H1 (cell line): ENCODE data around the gene SMS. TPM values are rescaled to one million over a fixed set of nuclear protein-coding genes. Genes with fewer than 3 reads are reported as not detected.

ENCODE experiments used
- CTCF ChIA-PET: fragments of 300-600 bp; sonication (Branson Sonifier 250); formaldehyde crosslinking; loops from one replicate; lab custom pipeline; 2021; ENCODE audit not compliant: partially characterized antibody; lab: Charles Lee
- POLR2A ChIA-PET: fragments of 300-600 bp; sonication (Branson Sonifier 250); formaldehyde crosslinking; loops from one replicate; lab custom pipeline; 2021; ENCODE audit warnings: inconsistent platforms; ENCODE audit not compliant: partially characterized antibody; lab: Charles Lee
- DNase-seq, 2 experiments: peaks; one replicate each; pipeline versions ENCODE4 v3.0.0 to v3.0.0-alpha.2; 2010 to 2022; ENCODE audit warnings: low spot score in 2 of 2, low read depth in 1 of 2, mixed read lengths in 1 of 2
- FAIRE-seq: peaks from 2 replicates; lab custom pipeline; 2011; peaks lifted over from hg19 to GRCh38; lab: Jason Lieb, UNC
- H2AFZ ChIP-seq: 2 replicates; pipeline ENCODE4 v1.8.1; 2012; ENCODE audit warnings: low read length, inconsistent platforms
- H2AK5ac ChIP-seq: 2 replicates; pipeline ENCODE4 v1.6.1; 2013; ENCODE audit warnings: low read depth, low read length
- H2BK120ac ChIP-seq: replicated peaks from 2 replicates; pipeline ENCODE3; 2013; ENCODE audit warnings: low read depth, low read length, inconsistent platforms
- H2BK12ac ChIP-seq: 2 replicates; pipeline ENCODE4 v1.6.1; 2013; ENCODE audit warnings: low read depth, low read length
- H2BK15ac ChIP-seq: 2 replicates; pipeline ENCODE4 v1.6.1; 2013; ENCODE audit warnings: low read length
- H2BK20ac ChIP-seq: 2 replicates; pipeline ENCODE4 v1.6.1; 2013; ENCODE audit warnings: low read length
- H2BK5ac ChIP-seq: 2 replicates; pipeline ENCODE4 v1.6.1; 2013; ENCODE audit warnings: low read depth, low read length
- H3K14ac ChIP-seq: 2 replicates; pipeline ENCODE4 v1.6.1; 2013; ENCODE audit warnings: inconsistent platforms; ENCODE audit not compliant: insufficient read length
- H3K18ac ChIP-seq: 2 replicates; pipeline ENCODE4 v1.6.1; 2013; ENCODE audit warnings: low read length; ENCODE audit errors: extremely low read depth
- H3K23ac ChIP-seq: 2 replicates; pipeline ENCODE4 v1.6.1; 2013; ENCODE audit warnings: inconsistent platforms; ENCODE audit not compliant: insufficient read length
- H3K23me2 ChIP-seq: 2 replicates; pipeline ENCODE4 v1.6.1; 2013; ENCODE audit warnings: low read depth, low read length
- H3K27ac ChIP-seq: 2 replicates; pipeline ENCODE4 v1.6.1; 2011; ENCODE audit warnings: low read depth, low read length, inconsistent platforms
- H3K27me3 ChIP-seq, 4 experiments: replicated peaks in 1 of 4; 1 replicate in 1 of 4; 2 replicates in 3 of 4; pipeline versions ENCODE4 v1.6.1 to v1.8.1; 2011 to 2013; ENCODE audit warnings: low read length in 3 of 4, mild to moderate bottlenecking in 3 of 4, inconsistent platforms in 2 of 4, mixed read lengths in 2 of 4, moderate library complexity in 1 of 4; ENCODE audit not compliant: control insufficient read depth in 3 of 4, insufficient read depth in 3 of 4; ENCODE audit errors: extremely low read depth in 1 of 4
- H3K36me3 ChIP-seq, 4 experiments: 2 replicates each; pipeline versions ENCODE4 v1.6.1 to v1.8.1; 2011 to 2013; ENCODE audit warnings: mild to moderate bottlenecking in 4 of 4, low read length in 3 of 4, moderate library complexity in 2 of 4, control low read depth in 1 of 4, inconsistent platforms in 1 of 4; ENCODE audit not compliant: insufficient read depth in 4 of 4, control insufficient read depth in 2 of 4
- H3K4ac ChIP-seq: replicated peaks from 2 replicates; pipeline ENCODE3; 2013; ENCODE audit warnings: low read length, low read depth, mixed read lengths, inconsistent platforms; ENCODE audit not compliant: insufficient read length
- H3K4me1 ChIP-seq, 4 experiments: replicated peaks in 1 of 4; 1 replicate in 1 of 4; 2 replicates in 3 of 4; pipeline versions ENCODE4 v1.6.1 to v1.8.1; 2011 to 2013; ENCODE audit warnings: low read length in 3 of 4, inconsistent platforms in 2 of 4, mixed read lengths in 1 of 4; ENCODE audit not compliant: insufficient read depth in 4 of 4, control insufficient read depth in 3 of 4
- H3K4me2 ChIP-seq, 2 experiments: 2 replicates each; pipeline versions ENCODE4 v1.6.1 to v1.8.1; 2011 to 2013; ENCODE audit warnings: low read depth in 2 of 2, low read length in 2 of 2, control low read depth in 1 of 2, inconsistent platforms in 1 of 2, mild to moderate bottlenecking in 1 of 2; ENCODE audit not compliant: insufficient read depth in 1 of 2
- H3K4me3 ChIP-seq, 4 experiments: fragments of 200-600, 300-600 bp in 1 of 4; sonication (generic), shearing (Covaris generic), sonication (Bioruptor Twin) in 1 of 4; 2 replicates each; pipeline versions ENCODE4 v1.5.1 to v1.8.1; 2011 to 2016; ENCODE audit warnings: low read length in 4 of 4, low read depth in 3 of 4, control low read depth in 2 of 4, inconsistent platforms in 2 of 4, mild to moderate bottlenecking in 2 of 4, mixed read lengths in 1 of 4, moderate library complexity in 1 of 4; ENCODE audit not compliant: insufficient read depth in 2 of 4; ENCODE audit errors: extremely low read depth in 1 of 4
- H3K56ac ChIP-seq: replicated peaks from 2 replicates; pipeline ENCODE3; 2013; ENCODE audit warnings: low read depth, mild to moderate bottlenecking, mixed read lengths, low read length, inconsistent platforms; ENCODE audit not compliant: insufficient read length
- H3K79me1 ChIP-seq: 2 replicates; pipeline ENCODE4 v1.6.1; 2013; ENCODE audit warnings: low read depth, low read length, control low read depth
- H3K79me2 ChIP-seq, 2 experiments: 2 replicates each; pipeline versions ENCODE4 v1.6.1 to v1.8.1; 2012 to 2013; ENCODE audit warnings: low read length in 2 of 2, mild to moderate bottlenecking in 2 of 2, inconsistent platforms in 1 of 2; ENCODE audit not compliant: insufficient read depth in 2 of 2, control insufficient read depth in 1 of 2
- H3K9ac ChIP-seq, 4 experiments: replicated peaks in 1 of 4; 1 replicate in 1 of 4; 2 replicates in 3 of 4; pipeline versions ENCODE4 v1.6.1 to v1.8.1; 2011 to 2013; ENCODE audit warnings: low read depth in 3 of 4, low read length in 3 of 4, control low read depth in 2 of 4, mild to moderate bottlenecking in 2 of 4, moderate library complexity in 2 of 4, inconsistent platforms in 1 of 4; ENCODE audit errors: extremely low read depth in 1 of 4
- H3K9me3 ChIP-seq, 2 experiments: 2 replicates each; pipeline versions ENCODE4 v1.6.1 to v1.8.1; 2012 to 2013; ENCODE audit warnings: mild to moderate bottlenecking in 2 of 2, moderate library complexity in 2 of 2, control low read depth in 1 of 2, inconsistent platforms in 1 of 2, low read depth in 1 of 2, low read length in 1 of 2, mixed read lengths in 1 of 2; ENCODE audit not compliant: insufficient read depth in 2 of 2
- H4K20me1 ChIP-seq, 2 experiments: replicated peaks in 1 of 2; 2 replicates each; pipeline versions ENCODE3 to v1.8.1; 2011 to 2013; ENCODE audit warnings: inconsistent platforms in 2 of 2, low read length in 2 of 2, mild to moderate bottlenecking in 1 of 2; ENCODE audit not compliant: insufficient read depth in 2 of 2, control insufficient read depth in 1 of 2
- H4K5ac ChIP-seq: 2 replicates; pipeline ENCODE4 v1.6.1; 2013; ENCODE audit warnings: low read length, low read depth, mixed read lengths, inconsistent platforms; ENCODE audit not compliant: insufficient read length
- H4K8ac ChIP-seq: 2 replicates; pipeline ENCODE4 v1.8.0; 2013; ENCODE audit warnings: mild to moderate bottlenecking, moderate library complexity, low read length, inconsistent platforms; ENCODE audit not compliant: insufficient read depth; ENCODE audit errors: extremely low read depth
- H4K91ac ChIP-seq: replicated peaks from 2 replicates; pipeline ENCODE3; 2013; ENCODE audit warnings: low read length, mixed read lengths, inconsistent platforms; ENCODE audit not compliant: insufficient read length
- ATF3 ChIP-seq: IDR thresholded peaks from 2 replicates; pipeline ENCODE4 v1.6.1; 2011; ENCODE audit warnings: low read depth, mild to moderate bottlenecking, low read length; ENCODE audit not compliant: insufficient read depth
- GABPA ChIP-seq: IDR thresholded peaks from 2 replicates; pipeline ENCODE4 v1.6.1; 2011; ENCODE audit warnings: mild to moderate bottlenecking, low read length, moderate library complexity, borderline replicate concordance; ENCODE audit not compliant: insufficient read depth
- KDM1A ChIP-seq: fragments of 200-600, 300-600 bp; sonication (generic); IDR thresholded peaks from 2 replicates; pipeline ENCODE4 v1.7.1; 2016; ENCODE audit warnings: mild to moderate bottlenecking, low read length, borderline replicate concordance
- NRF1 ChIP-seq: IDR thresholded peaks from 2 replicates; pipeline ENCODE4 v1.6.1; 2011; ENCODE audit warnings: mild to moderate bottlenecking, low read depth, low read length, improper control_type of control experiment
- POLR2A ChIP-seq, 2 experiments: IDR thresholded peaks; 1 replicate in 1 of 2; 2 replicates in 1 of 2; pipeline ENCODE4 v1.6.1; 2011; ENCODE audit warnings: low read depth in 2 of 2, low read length in 2 of 2, mild to moderate bottlenecking in 2 of 2; ENCODE audit errors: control extremely low read depth in 1 of 2
- POLR2AphosphoS5 ChIP-seq: IDR thresholded peaks from 2 replicates; pipeline ENCODE4 v1.6.1; 2011; ENCODE audit warnings: low read depth, low read length
- RBBP5 ChIP-seq: IDR thresholded peaks from 2 replicates; pipeline ENCODE4 v1.7.1; 2012; ENCODE audit warnings: low read depth, mild to moderate bottlenecking, inconsistent platforms, low read length, moderate library complexity, borderline replicate concordance
- RNF2 ChIP-seq: fragments of 200-900, 300-1000 bp; sonication (generic); IDR thresholded peaks from 2 replicates; pipeline ENCODE4 v1.7.1; 2016; ENCODE audit warnings: borderline replicate concordance, low read depth, mild to moderate bottlenecking, antibody characterized with exemption, low read length; ENCODE audit not compliant: poor library complexity, severe bottlenecking; ENCODE audit errors: missing control alignments
- RXRA ChIP-seq: IDR thresholded peaks from 2 replicates; pipeline ENCODE4 v1.6.1; 2011; ENCODE audit warnings: low read depth, mild to moderate bottlenecking, low read length, moderate library complexity; ENCODE audit not compliant: insufficient read depth
- SUZ12 ChIP-seq: fragments of 200-600 bp; sonication (generic); IDR thresholded peaks from 2 replicates; pipeline ENCODE4 v1.6.1; 2012; ENCODE audit warnings: mild to moderate bottlenecking, inconsistent platforms, low read length, moderate library complexity, mixed read lengths
- TCF12 ChIP-seq: IDR thresholded peaks from 2 replicates; pipeline ENCODE4 v1.6.1; 2011; ENCODE audit warnings: low read depth, mild to moderate bottlenecking, low read length
- YY1 ChIP-seq: IDR thresholded peaks from 2 replicates; pipeline ENCODE4 v1.6.1; 2011; ENCODE audit warnings: low read depth, mild to moderate bottlenecking, low read length
- WGBS, 2 experiments: shearing (Covaris generic) in 1 of 2; methylation state at CpG; one replicate each; pipeline versions ENCODE4 v1.1.6 to v1.1.7; 2013 to 2015; ENCODE audit warnings: low lambda C conversion rate in 2 of 2, mixed read lengths in 2 of 2, inconsistent platforms in 1 of 2, low coverage in 1 of 2, missing lambda C conversion rate in 1 of 2; ENCODE audit not compliant: insufficient replicate concordance in 2 of 2, insufficient coverage in 1 of 2, insufficient read length in 1 of 2; ENCODE audit errors: extremely low coverage in 1 of 2, missing lambda C conversion rate in 1 of 2; 5-methylcytosine and 5-hydroxymethylcytosine counted together
- polyA plus RNA-seq, 7 experiments: library from polyadenylated mRNA; depleted of rRNA in 3 of 7; stranded (reverse) in 5 of 7; unstranded in 2 of 7; fragments of >200 nt in 5 of 7; fragments of 200-250 nt in 2 of 7; gene quantifications; 1 replicate in 5 of 7; 2 replicates in 1 of 7; 4 replicates in 1 of 7; pipeline versions ENCODE4 v1.2.1 to v1.2.3, GENCODE V29; 2011 to 2013; ENCODE audit warnings: missing spikeins in 2 of 7, mixed read lengths in 2 of 7
- total RNA-seq: library from RNA; stranded (reverse); fragmentation: NEBNext Ultra II Directional; extraction: Animal tissue kit (Norgen Biotek cat#: 25700); gene quantifications from 2 replicates; pipeline ENCODE4 v1.2.1, GENCODE V29; 2021

SMS gene
- total and polyA plus RNA-seq, 2 of the 8 experiments (the other 6 are each of a cell fraction or from before 2014, with no cell fraction given) = 66.3 to 256 TPM

- no peak overlapping the region for H3K27ac ChIP-seq
- no peaks in the 10 kb centered on the region for H3K79me2 ChIP-seq
- H2BK5ac ChIP-seq = no peak overlapping the region
- no peak overlapping the region for H2AK5ac ChIP-seq
- H3K9me3 ChIP-seq = no peaks in the 10 kb centered on the region
- no peak overlapping the region for H3K18ac ChIP-seq
- 79% methylated on average over 4 of the region's 4 CpGs; no CpG with 5 or more reads in 1 of the 2 experiments for WGBS, 2 experiments
- H3K36me3 ChIP-seq = no peaks in the 10 kb centered on the region
- no peak overlapping the region for H4K91ac ChIP-seq
- no peaks in the 10 kb centered on the region; a peak in 1 of 7 replicates for H3K4me1 ChIP-seq
- H3K23me2 ChIP-seq = no peaks in the 10 kb centered on the region
- H3K4me2 ChIP-seq = no peak overlapping the region
- H3K23ac ChIP-seq = no peak overlapping the region
- TF ChIP-seq KDM1A = no peak
- no peak for TF ChIP-seq SUZ12
- no peak for TF ChIP-seq POLR2A (IDR thresholded peaks at IDR 0.05; ENCODE audit: control extremely low read depth in 1 of 2, low read depth in 2 of 2, low read length in 2 of 2)
- TF ChIP-seq RNF2 = no peak
- TF ChIP-seq RXRA = no peak
- no peak for TF ChIP-seq YY1
- TF ChIP-seq RBBP5 = no peak
- no peak for TF ChIP-seq ATF3
- no peak for TF ChIP-seq GABPA
- TF ChIP-seq POLR2AphosphoS5 = no peak
- TF ChIP-seq NRF1 = no peak
- TF ChIP-seq TCF12 = no peak
- no peak overlapping the region for H2AFZ ChIP-seq
- no peak overlapping the region for H2BK12ac ChIP-seq
- H2BK15ac ChIP-seq = no peak overlapping the region
- ChIA-PET POLR2A (no interaction called here), CTCF (no interaction called here)
- FAIRE-seq = no peak
- H3K4ac ChIP-seq = no peak overlapping the region
- H4K8ac ChIP-seq = no peak overlapping the region
- H3K56ac ChIP-seq = no peak overlapping the region
- H4K5ac ChIP-seq = no peak overlapping the region
- H3K27me3 ChIP-seq = no peaks in the 10 kb centered on the region
- H4K20me1 ChIP-seq = no peaks in the 10 kb centered on the region
- H3K14ac ChIP-seq = no peak overlapping the region
- no peaks in the 10 kb centered on the region for H3K79me1 ChIP-seq
- no peak for DNase-seq
- H3K4me3 ChIP-seq = no peak overlapping the region
- H3K9ac ChIP-seq = no peak overlapping the region
- H2BK120ac ChIP-seq = no peak overlapping the region
- H2BK20ac ChIP-seq = no peak overlapping the region
Measured at GRCh38 chrX:22026731-22027130, 86.2 kb downstream of the SMS start.
